Stimulated activated CD4-positive, alpha-beta T cell treated with anti-CD3 and anti-CD28 coated beads, Interleukin-4, amount 100 ng/mL, for 24 hours (primary cell): ENCODE measurements around the gene TRIM66.

Experiments used
- DNase-seq: peaks from one replicate; pipeline ENCODE4 v3.0.0-alpha.2; 2020

TRIM66 gene

GRCh38 chr11:8682303-8683114 is at the start of gene TRIM66, which contains the start of gene RPL27A:
TRIM66 (minus strand) TSS chr11:8682665; CDS start chr11:8672274, 10,391 bp downstream.
RPL27A (plus strand) TSS chr11:8682792; CDS start chr11:8682814, 22 bp downstream.
- DNase-seq, result peak; percentile 99

GRCh38 chr11:8731647-8732323 is 49.3 kb upstream of the TRIM66 start:
- no peak for DNase-seq

- no peak for DNase-seq
Measured at GRCh38 chr11:8730697-8731020, 48.2 kb upstream of the TRIM66 start.

- DNase-seq, result no peak
Measured at GRCh38 chr11:8729837-8730696, 47.6 kb upstream of the TRIM66 start.

GRCh38 chr11:8729067-8729466 is 46.6 kb upstream of the TRIM66 start:
- no peak for DNase-seq

- DNase-seq, result no peak
Measured at GRCh38 chr11:8728563-8728962, 46.1 kb upstream of the TRIM66 start.

- no peak for DNase-seq
Measured at GRCh38 chr11:8726395-8726794, 43.9 kb upstream of the TRIM66 start.

GRCh38 chr11:8724682-8725081 is 42.2 kb upstream of the TRIM66 start:
- no peak for DNase-seq

- DNase-seq, result no peak
Measured at GRCh38 chr11:8723711-8724110, 41.2 kb upstream of the TRIM66 start.

- no peak for DNase-seq
Measured at GRCh38 chr11:8722809-8723208, 40.3 kb upstream of the TRIM66 start.

- no peak for DNase-seq
Measured at GRCh38 chr11:8721609-8722500, 39.4 kb upstream of the TRIM66 start.

- DNase-seq, result no peak
Measured at GRCh38 chr11:8720868-8721608, 38.6 kb upstream of the TRIM66 start.

GRCh38 chr11:8720352-8720751 is 37.9 kb upstream of the TRIM66 start:
- no peak for DNase-seq

GRCh38 chr11:8719721-8720120 is 37.3 kb upstream of the TRIM66 start:
- DNase-seq, result no peak

- DNase-seq, result no peak
Measured at GRCh38 chr11:8719211-8719649, 36.8 kb upstream of the TRIM66 start.

- no peak for DNase-seq
Measured at GRCh38 chr11:8717876-8718753, 35.6 kb upstream of the TRIM66 start.

- DNase-seq, result no peak
Measured at GRCh38 chr11:8717544-8717875, 35.0 kb upstream of the TRIM66 start.

GRCh38 chr11:8715501-8715900 is 33.0 kb upstream of the TRIM66 start:
- DNase-seq, result no peak

- no peak for DNase-seq
Measured at GRCh38 chr11:8714622-8715225, 32.3 kb upstream of the TRIM66 start.

GRCh38 chr11:8713760-8714454 is 31.4 kb upstream of the TRIM66 start:
- no peak for DNase-seq
